CD4-positive, alpha-beta T cell treated with Interferon alpha-2 for 1 hour (primary cell): Measurements from ENCODE around the gene KCNK4.
"Not testable (repeated sequence)": the region's sequence is repeated elsewhere in the genome, so short reads cannot be mapped to it uniquely, and the experiment has no call there.

Experiments used
- DNase-seq, 2 donors: peaks; one replicate each; pipeline ENCODE4 v3.0.0-alpha.2; 2020 to 2022

The KCNK4 gene

GRCh38 chr11:64292460-64293254, 1.6 kb downstream of the KCNK4 start:
- no peak for DNase-seq

- DNase-seq, result no peak
Observed at GRCh38 chr11:64294774-64295173, 3.7 kb downstream of the KCNK4 start.

- DNase-seq, result no peak
Observed at GRCh38 chr11:64295760-64296159, 4.7 kb downstream of the KCNK4 start.

- DNase-seq, result no peak
Observed at GRCh38 chr11:64296236-64296635, 5.1 kb downstream of the KCNK4 start.

GRCh38 chr11:64296830-64297698, 6.0 kb downstream of the KCNK4 start:
- no peak for DNase-seq

- no peak for DNase-seq
Observed at GRCh38 chr11:64297699-64298358, 6.7 kb downstream of the KCNK4 start.

GRCh38 chr11:64298966-64299846, 8.1 kb downstream of the KCNK4 start:
- DNase-seq, result no peak

- no peak for DNase-seq
Observed at GRCh38 chr11:64299847-64300648, 8.9 kb downstream of the KCNK4 start, which contains the start of gene CATSPERZ. CATSPERZ (plus strand) TSS chr11:64300358; CDS start chr11:64300411, 53 bp downstream.

- no peak for DNase-seq
Observed at GRCh38 chr11:64303109-64304031, 12.3 kb downstream of the KCNK4 start.

GRCh38 chr11:64304032-64304315, 12.9 kb downstream of the KCNK4 start:
- DNase-seq, result no peak

GRCh38 chr11:64304316-64305072, 13.4 kb downstream of the KCNK4 start:
- DNase-seq, result peak; percentile 90 to 92

- peak; percentile 98 to 99 for DNase-seq
Observed at GRCh38 chr11:64305075-64305690, 14.1 kb downstream of the KCNK4 start, which contains the start of gene ESRRA. ESRRA (plus strand) TSS chr11:64305524; CDS start chr11:64307180, 1,656 bp downstream.

- DNase-seq, result peak; percentile 71 to 80
Observed at GRCh38 chr11:64305691-64306562, 14.8 kb downstream of the KCNK4 start.

GRCh38 chr11:64306563-64306875, 15.4 kb downstream of the KCNK4 start:
- DNase-seq, result no peak

GRCh38 chr11:64306876-64307622, 15.9 kb downstream of the KCNK4 start:
- no peak for DNase-seq

- not testable (repeated sequence) for DNase-seq
Observed at GRCh38 chr11:64307795-64308194, 16.7 kb downstream of the KCNK4 start.

- DNase-seq, result no peak
Observed at GRCh38 chr11:64312947-64313346, 21.8 kb downstream of the KCNK4 start.
